ENCODE results near the gene IMMP2L. TPM values are rescaled to one million over a fixed set of nuclear protein-coding genes. Genes with fewer than 3 reads are reported as not detected.

The IMMP2L gene
- polyA plus RNA-seq, 1 of the 3 experiments (the other 2 are of a cell fraction), result 10.7 TPM

GRCh38 chr7:111308691-111309090, 253.6 kb downstream of the IMMP2L start:
- ChIA-PET POLR2A (no interaction called here), CTCF (interaction anchor here (1.0 kb wide), 1 partner anchor 24 kb away, joined by 4 read pairs; no protein-coding TSS in a partner anchor)
- H3K4me1 ChIP-seq (ENCODE audit: control insufficient read depth in 1 of 2, insufficient read depth in 2 of 2, low read depth in 1 of 2, low read length in 1 of 2), result peaks cover 0 to 5% of the 10 kb centered on the region in 2 experiments; a peak in 3 of 4 replicates
- H3K9me2 ChIP-seq, result no peaks in the 10 kb centered on the region
- H2AFZ ChIP-seq (ENCODE audit: low read depth), result no peak overlapping the region
- H3K27me3 ChIP-seq (ENCODE audit: insufficient read depth), result no peaks in the 10 kb centered on the region
- no peak for TF ChIP-seq SIN3A (IDR thresholded peaks at IDR 0.05; ENCODE audit: borderline replicate concordance, low read depth, low read length)
- H4K20me1 ChIP-seq (ENCODE audit: insufficient read depth), result no peaks in the 10 kb centered on the region
- no peaks in the 10 kb centered on the region for H3K9me3 ChIP-seq
- H3K79me2 ChIP-seq (ENCODE audit: insufficient read depth), result no peaks in the 10 kb centered on the region
- H3K9ac ChIP-seq, result no peak overlapping the region
- H3K4me2 ChIP-seq, result no peak overlapping the region
- WGBS (ENCODE audit: low lambda C conversion rate), result 96% methylated on average over 1 of the region's 1 CpG
- no peaks in the 10 kb centered on the region for H3K36me3 ChIP-seq (replicated peaks in 1 of 2; ENCODE audit: control insufficient read depth in 1 of 2, insufficient read depth in 2 of 2, low read length in 1 of 2)
- DNase-seq, result no peak
- H3F3A ChIP-seq (replicated peaks; ENCODE audit: insufficient read depth), result no peaks in the 10 kb centered on the region
- H3K4me3 ChIP-seq (ENCODE audit: low read depth in 2 of 2, low read length in 1 of 2), result no peak overlapping the region
- no peak overlapping the region for H3K27ac ChIP-seq (ENCODE audit: low read depth in 2 of 2, low read length in 1 of 2)

- WGBS (ENCODE audit: low lambda C conversion rate), result 88% methylated on average over 1 of the region's 1 CpG
- no peak for DNase-seq
- H3F3A ChIP-seq (replicated peaks; ENCODE audit: insufficient read depth), result no peaks in the 10 kb centered on the region
- H3K9ac ChIP-seq, result no peak overlapping the region
- no peaks in the 10 kb centered on the region for H4K20me1 ChIP-seq (ENCODE audit: insufficient read depth)
- ChIA-PET POLR2A (no interaction called here), CTCF (no interaction called here)
- no peak overlapping the region for H3K4me2 ChIP-seq
- H3K27ac ChIP-seq (ENCODE audit: low read depth in 2 of 2, low read length in 1 of 2), result no peak overlapping the region
- H3K4me1 ChIP-seq (ENCODE audit: control insufficient read depth in 1 of 2, insufficient read depth in 2 of 2, low read depth in 1 of 2, low read length in 1 of 2), result no peaks in the 10 kb centered on the region; a peak in 1 of 4 replicates
- peak; percentile 42; the same call in 1 of the 2 replicates for TF ChIP-seq PBX3 (IDR thresholded peaks at IDR 0.05)
- no peak for TF ChIP-seq RAD21 (IDR thresholded peaks at IDR 0.05; ENCODE audit: low read length)
- H3K27me3 ChIP-seq (ENCODE audit: insufficient read depth), result no peaks in the 10 kb centered on the region
- H3K9me2 ChIP-seq, result no peaks in the 10 kb centered on the region
- H3K9me3 ChIP-seq, result no peaks in the 10 kb centered on the region
- no peaks in the 10 kb centered on the region for H3K36me3 ChIP-seq (replicated peaks in 1 of 2; ENCODE audit: control insufficient read depth in 1 of 2, insufficient read depth in 2 of 2, low read length in 1 of 2)
- H3K4me3 ChIP-seq (ENCODE audit: low read depth in 2 of 2, low read length in 1 of 2), result no peak overlapping the region
- no peaks in the 10 kb centered on the region for H3K79me2 ChIP-seq (ENCODE audit: insufficient read depth)
- H2AFZ ChIP-seq (ENCODE audit: low read depth), result no peak overlapping the region
These were observed 260.4 kb downstream of the IMMP2L start for GRCh38 chr7:111301891-111302290.

- Histone ChIP-seq H3K9ac (no peak overlapping the region), H3K9me2 (no peaks in the 10 kb centered on the region), H3K27ac (ENCODE audit: low read depth in 2 of 2, low read length in 1 of 2) (no peak overlapping the region), H3K27me3 (ENCODE audit: insufficient read depth) (no peaks in the 10 kb centered on the region), H3K36me3 (replicated peaks in 1 of 2; ENCODE audit: control insufficient read depth in 1 of 2, insufficient read depth in 2 of 2, low read length in 1 of 2) (no peaks in the 10 kb centered on the region), H3K4me3 (ENCODE audit: low read depth in 2 of 2, low read length in 1 of 2) (no peak overlapping the region), H3F3A (replicated peaks; ENCODE audit: insufficient read depth) (no peaks in the 10 kb centered on the region), H3K9me3 (no peaks in the 10 kb centered on the region; the same call in 1 of the 2 replicates), H4K20me1 (ENCODE audit: insufficient read depth) (no peaks in the 10 kb centered on the region), H3K79me2 (ENCODE audit: insufficient read depth) (no peaks in the 10 kb centered on the region), H3K4me1 (ENCODE audit: control insufficient read depth in 1 of 2, insufficient read depth in 2 of 2, low read depth in 1 of 2, low read length in 1 of 2) (peaks cover 18 to 23% of the 10 kb centered on the region in 2 experiments; a peak in 3 of 4 replicates), H3K4me2 (no peak overlapping the region), H2AFZ (ENCODE audit: low read depth) (no peak overlapping the region)
- ChIA-PET CTCF (no interaction called here), POLR2A (no interaction called here)
- DNase-seq, result no peak
- 88% methylated on average over 4 of the region's 4 CpGs for WGBS (ENCODE audit: low lambda C conversion rate)
- TF ChIP-seq SMC3 (IDR thresholded peaks at IDR 0.05; ENCODE audit: low read depth, low read length) (no peak), NRF1 (IDR thresholded peaks at IDR 0.05; ENCODE audit: low read depth, low read length) (no peak), RFX5 (IDR thresholded peaks at IDR 0.05; ENCODE audit: low read length) (no peak), FOXJ3 (CRISPR knock-in tag; IDR thresholded peaks at IDR 0.05) (no peak), MXI1 (IDR thresholded peaks at IDR 0.05; ENCODE audit: low read depth, low read length) (no peak), FOXM1 (IDR thresholded peaks at IDR 0.05; ENCODE audit: low read depth) (no peak), RCOR1 (IDR thresholded peaks at IDR 0.05; ENCODE audit: low read length) (no peak), USF1 (IDR thresholded peaks at IDR 0.05; ENCODE audit: borderline replicate concordance, low read depth) (no peak), ELF1 (IDR thresholded peaks at IDR 0.05) (no peak), SIN3A (IDR thresholded peaks at IDR 0.05; ENCODE audit: borderline replicate concordance, low read depth, low read length) (no peak), EZH2phosphoT487 (IDR thresholded peaks at IDR 0.05; ENCODE audit: borderline replicate concordance, low read depth) (no peak), CTCF (IDR thresholded peaks at IDR 0.05) (no peak), MEF2A (IDR thresholded peaks at IDR 0.05; ENCODE audit: borderline replicate concordance, low read depth) (no peak), FOSL2 (IDR thresholded peaks at IDR 0.05; ENCODE audit: borderline replicate concordance, low read depth) (no peak), RXRA (IDR thresholded peaks at IDR 0.05; ENCODE audit: borderline replicate concordance, low read depth) (no peak), POLR2AphosphoS5 (IDR thresholded peaks at IDR 0.05; ENCODE audit: low read depth, low read length) (no peak)
These were observed 267.8 kb downstream of the IMMP2L start for GRCh38 chr7:111294494-111294893.

Data from SK-N-SH (cell line).